ENCODE measurements around the gene CFDP1. TPM values are rescaled to one million over a fixed set of nuclear protein-coding genes. Genes with fewer than 3 reads are reported as not detected.

The CFDP1 gene
- total RNA-seq, 2 experiments from 2014 or later, result 34.2 to 38.5 TPM

DNA sequence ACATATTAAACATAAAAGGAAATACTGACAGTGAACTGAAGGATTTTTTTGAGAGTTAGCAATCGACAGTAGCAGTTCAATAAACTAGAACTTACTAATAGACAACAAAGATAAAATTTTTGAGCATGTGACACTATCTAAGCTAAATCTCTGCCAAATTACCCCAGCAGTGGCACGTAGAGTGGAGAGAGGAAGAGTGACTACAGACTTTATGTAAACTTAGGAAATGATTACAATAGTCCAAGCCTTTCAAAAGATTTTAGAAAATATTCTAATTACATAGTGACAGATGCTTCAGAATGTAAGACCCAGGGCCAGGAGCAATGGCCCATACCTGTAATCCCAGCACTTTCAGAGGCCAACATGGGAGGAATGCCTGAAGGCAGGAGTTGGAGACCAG, 52.4 kb downstream of the CFDP1 start:
- CTCF ChIA-PET, result interaction anchor here (1.3 to 1.7 kb wide), 2 partner anchors 131 to 181 kb away, joined by 3 to 4 read pairs; no protein-coding TSS in a partner anchor
- POLR2A ChIA-PET, result no interaction called here

DNA sequence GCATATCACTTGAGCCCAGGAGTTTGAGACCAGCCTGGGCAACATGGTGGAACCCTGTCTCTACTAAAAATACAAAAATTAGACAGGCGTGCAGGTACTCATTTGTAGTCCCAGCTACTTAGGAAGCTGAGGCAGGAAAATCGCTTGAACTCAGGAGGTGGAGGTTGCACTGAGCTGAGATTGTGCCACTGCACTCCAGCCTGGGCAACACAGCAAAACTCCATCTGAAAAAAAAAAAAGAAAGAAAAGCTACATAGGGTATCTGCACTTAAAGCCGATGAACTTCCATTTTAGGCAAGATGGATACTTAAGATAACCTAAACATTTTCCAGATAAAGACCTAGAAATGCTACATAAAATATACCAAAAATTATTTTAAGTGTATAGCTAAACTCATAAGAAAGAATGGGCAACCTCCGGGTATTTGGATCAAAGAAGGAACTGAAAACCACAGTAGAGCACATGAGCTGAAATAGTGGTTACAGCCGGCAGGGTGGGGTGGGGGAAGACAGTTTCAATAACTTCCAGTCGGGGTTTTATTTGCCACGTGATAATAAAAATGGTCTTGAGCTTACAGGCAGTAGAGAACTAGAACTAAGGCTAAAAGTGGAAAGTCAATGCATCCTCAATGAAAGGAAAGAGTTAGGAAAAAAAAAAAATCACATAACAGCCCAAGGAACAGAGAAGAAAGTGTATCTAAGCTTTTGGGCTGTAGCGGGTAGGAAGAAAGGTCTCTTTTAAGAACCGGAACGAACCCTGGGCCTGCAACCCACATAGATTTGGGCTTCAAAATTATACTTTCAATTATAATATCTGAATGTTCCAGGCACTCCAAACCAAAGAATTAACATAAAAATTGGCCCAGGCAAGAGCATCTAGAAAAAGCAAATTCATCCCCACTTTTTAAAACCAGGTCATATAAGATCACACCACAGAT, 53.1 kb downstream of the CFDP1 start:
- CTCF ChIA-PET, result interaction anchor here (0.7 to 1.7 kb wide), 6 partner anchors 9 to 183 kb away, joined by 3 to 5 read pairs (median 4); no protein-coding TSS in a partner anchor
- POLR2A ChIA-PET, result interaction anchor here (0.7 kb wide), 1 partner anchor 713 kb away, joined by 3 read pairs; the partner anchor contains the start of gene RFWD3

DNA sequence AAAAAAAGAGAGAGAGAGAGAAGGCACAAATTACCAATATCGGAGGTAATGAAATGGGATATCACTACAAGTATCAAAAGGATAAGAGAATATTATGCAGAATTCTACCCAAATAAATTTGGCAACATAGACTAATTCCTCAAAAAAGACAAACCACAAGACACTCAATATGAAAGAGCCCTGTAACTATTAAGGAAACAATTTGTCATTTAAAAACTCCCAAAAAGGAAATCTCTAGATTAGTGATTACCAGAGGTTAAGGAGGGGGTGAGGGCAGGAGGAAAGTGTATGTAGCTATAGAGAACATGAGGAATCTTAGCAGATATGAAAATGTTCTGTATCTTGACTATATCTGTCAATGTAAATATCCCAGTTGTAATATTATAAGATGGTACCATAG, 54.0 kb downstream of the CFDP1 start:
- POLR2A ChIA-PET, result interaction anchor here (0.6 kb wide), 2 partner anchors 87 to 713 kb away, joined by 4 to 9 read pairs; partner anchors contain the start of gene RFWD3
- CTCF ChIA-PET, result interaction anchor here (0.6 to 1.7 kb wide), 4 partner anchors 8 to 387 kb away, joined by 3 to 6 read pairs (median 4); no protein-coding TSS in a partner anchor

DNA sequence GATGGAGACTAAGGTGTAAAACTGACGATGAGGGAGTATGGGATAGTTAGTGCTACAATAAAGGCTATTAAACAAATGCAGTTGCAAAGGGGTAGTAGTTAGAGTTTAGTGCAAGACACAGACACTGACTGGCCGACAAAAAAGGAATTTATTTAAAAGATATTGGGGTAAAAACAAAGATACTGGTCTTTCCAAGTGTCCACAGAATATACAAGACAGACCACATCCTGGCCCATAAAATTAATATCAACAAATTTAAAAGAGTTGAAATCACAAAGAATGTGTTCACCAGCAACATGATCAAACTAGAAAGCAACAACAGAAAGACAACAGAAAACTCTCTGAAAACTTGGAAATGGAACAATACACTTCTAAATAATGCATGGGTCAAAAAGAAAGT, 54.7 kb downstream of the CFDP1 start:
- POLR2A ChIA-PET, result interaction anchor here (0.6 kb wide), 2 partner anchors 86 to 712 kb away, joined by 4 to 9 read pairs; partner anchors contain the start of gene RFWD3
- CTCF ChIA-PET, result interaction anchor here (0.6 to 1.7 kb wide), 2 partner anchors 145 to 386 kb away, joined by 4 to 6 read pairs; no protein-coding TSS in a partner anchor

DNA sequence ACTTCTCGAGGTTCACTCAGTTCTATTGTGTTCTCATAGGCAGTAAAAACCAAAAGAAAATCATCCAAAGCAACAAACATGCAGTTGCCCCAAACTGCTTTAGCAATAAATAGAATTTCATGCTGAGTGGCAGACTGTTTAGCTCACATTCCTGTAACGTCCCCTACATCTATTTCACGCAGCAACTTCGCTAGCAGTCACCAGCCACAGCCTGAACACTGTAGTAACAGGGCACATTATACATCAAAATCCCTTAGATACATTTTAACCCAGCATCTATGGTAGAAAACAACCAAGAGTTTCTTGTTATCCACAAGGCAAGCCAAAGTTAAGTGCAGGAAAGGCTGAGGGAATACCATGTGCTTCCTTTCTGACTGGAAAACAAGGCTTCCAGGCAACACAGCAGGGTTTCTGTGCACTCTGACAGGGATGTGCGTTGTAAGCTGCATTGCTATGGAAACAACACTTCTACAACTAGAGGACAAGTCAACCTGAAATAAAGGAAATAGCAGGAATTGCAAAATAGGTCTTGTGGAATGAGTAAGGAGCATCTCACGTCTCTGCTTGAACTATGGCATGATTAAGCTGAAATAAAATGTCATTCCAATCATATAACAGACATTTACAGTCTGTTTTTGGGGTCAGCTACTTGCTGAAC, 55.4 kb downstream of the CFDP1 start:
- ChIA-PET POLR2A (no interaction called here), CTCF (interaction anchor here (0.7 to 1.7 kb wide), 2 partner anchors 144 to 176 kb away, joined by 3 to 6 read pairs; no protein-coding TSS in a partner anchor)

DNA sequence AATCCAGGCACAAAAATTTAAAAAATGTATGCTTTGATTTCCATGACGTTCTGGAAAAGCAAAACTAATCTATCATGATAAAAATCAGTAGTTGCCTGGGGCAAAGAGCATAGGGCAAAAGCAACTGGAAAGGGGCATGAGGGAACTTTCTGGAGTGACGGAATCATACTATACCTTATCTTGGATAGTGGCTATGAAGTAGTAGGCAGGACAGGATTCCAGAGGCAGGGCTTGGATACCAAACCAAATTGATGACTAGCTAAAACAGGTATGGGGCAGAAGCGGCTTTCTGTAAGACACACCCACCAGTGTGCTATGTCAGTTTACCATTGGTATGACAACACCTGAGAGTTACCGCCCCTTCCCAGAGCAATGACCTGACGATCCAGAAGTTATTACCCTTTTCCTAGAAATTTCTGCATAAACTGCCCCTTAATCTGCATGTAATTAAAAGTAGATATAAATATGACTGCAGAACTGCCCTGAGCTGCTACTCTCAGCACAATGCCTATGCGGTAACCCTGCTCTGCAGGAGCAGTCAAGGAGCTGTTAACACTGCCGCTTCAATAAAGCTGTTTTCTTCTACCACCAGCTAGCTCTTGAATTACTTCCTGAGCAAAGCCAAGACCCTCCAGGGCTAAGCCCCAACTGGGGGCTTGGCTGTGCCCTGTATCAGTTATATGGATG, 56.7 kb downstream of the CFDP1 start:
- CTCF ChIA-PET, result interaction anchor here (0.9 kb wide), 2 partner anchors 9 to 143 kb away, joined by 3 read pairs; no protein-coding TSS in a partner anchor
- POLR2A ChIA-PET, result no interaction called here

DNA sequence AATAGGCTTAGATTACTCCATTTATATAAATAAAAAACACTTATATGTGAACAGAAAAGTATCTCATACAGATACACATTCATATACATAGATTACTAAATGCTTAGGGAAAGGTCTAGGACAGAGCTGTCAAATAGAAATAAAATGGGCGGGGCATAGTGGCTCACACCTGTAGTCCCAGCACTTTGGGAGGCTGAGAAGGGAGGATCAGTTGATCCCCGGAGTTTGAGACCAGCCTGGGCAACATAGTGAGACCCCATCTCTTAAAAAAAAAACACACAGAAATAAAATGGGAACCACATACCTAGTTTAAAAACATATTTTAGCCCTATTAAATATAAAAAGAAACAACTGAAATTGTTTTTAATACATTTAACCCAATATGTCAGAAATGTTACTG, 58.9 kb downstream of the CFDP1 start:
- CTCF ChIA-PET, result no interaction called here
- POLR2A ChIA-PET, result interaction anchor here (0.7 kb wide), 1 partner anchor 599 kb away, joined by 4 read pairs; no protein-coding TSS in a partner anchor

DNA sequence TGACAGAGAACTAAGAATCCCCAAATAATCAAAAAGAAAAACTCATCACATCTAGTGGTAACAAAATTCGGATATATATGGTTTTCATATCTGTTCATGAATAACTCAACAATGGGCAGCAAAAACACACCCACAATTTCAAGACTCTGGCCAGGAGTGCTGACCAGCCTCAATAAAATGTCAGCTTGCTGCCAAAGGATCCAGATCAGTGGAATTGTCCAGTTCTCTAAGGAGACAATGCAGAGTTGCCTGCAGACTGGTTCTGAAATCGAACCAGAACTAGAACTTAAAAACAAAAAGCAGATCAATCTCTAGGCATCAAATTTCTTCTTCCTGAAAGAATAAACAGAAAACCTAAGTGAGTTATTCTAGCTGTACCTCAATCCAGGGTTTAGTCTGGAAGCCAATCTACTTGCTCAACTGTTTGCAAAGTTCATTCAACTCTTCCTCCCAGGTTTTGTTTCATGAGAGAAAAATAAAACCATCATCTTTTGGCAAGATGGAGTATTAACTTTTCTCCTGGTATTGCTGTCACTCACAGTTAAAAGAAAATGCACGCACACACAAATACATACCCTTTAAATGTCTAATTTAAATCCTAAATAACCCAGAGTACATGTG, 61.0 kb downstream of the CFDP1 start:
- ChIA-PET POLR2A (no interaction called here), CTCF (no interaction called here)

DNA sequence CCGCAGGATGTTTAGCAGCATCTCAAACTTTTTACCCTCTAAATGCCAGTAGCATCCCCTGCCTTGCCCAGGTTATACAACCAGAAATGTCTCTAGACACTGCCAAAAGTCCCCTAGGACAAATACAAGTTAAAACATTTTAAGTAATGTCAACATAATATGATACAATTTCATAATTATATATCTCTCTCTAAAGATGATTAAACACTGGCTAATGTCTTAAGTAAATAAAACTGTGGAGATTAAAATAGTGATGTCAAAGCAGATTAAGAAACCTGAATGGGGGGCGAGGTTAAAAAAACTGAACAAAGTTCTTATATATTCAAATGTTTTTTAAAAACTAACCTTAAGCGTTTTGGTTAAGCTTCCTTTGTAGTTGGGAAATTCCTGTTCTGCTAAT, 62.1 kb downstream of the CFDP1 start:
- ChIA-PET POLR2A (no interaction called here), CTCF (interaction anchor here (1.1 kb wide), 1 partner anchor 9 kb away, joined by 3 read pairs; no protein-coding TSS in a partner anchor)

DNA sequence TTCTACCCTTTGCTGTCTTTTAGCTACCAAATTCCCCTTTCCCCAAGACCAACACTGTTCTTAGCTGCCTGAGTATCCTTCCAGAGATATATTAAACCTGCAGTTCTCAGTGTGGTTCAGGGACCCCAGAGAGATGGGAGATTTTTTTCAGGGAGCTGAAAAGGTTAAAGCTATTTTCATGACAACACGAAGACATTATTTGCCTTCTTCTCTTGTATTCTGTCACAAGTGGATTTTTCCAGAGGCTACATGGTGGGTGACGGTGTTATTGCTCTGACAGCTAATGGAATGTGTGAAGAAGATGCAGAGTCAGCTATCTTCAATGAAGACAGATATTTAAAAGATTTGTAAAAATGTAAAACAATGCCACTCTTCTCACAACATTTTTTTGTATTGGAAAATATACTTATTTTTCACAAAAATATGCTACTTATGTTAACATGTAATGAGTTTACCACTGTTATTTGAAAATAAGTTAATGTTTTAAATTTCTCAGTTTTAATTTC, 69.0 kb downstream of the CFDP1 start:
- CTCF ChIA-PET, result no interaction called here
- POLR2A ChIA-PET, result no interaction called here

DNA sequence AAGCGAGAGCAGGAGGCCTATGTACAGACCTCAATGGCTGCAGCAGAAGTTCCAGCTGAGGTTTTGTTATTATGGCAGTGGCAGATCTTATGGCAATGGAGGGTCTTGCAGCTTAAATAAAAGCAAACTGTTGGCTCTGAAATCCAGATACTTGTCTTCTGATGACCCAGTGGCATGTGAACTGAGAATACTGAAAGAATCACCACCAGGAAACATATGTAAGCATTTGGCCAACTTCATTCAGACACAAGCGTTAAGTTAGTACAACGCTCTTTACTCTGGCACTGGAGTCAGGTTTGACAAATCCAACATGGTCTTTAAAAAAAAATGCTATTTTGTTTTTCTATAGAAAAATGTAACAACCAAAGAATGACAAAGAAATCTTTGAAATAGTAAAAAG, 70.5 kb downstream of the CFDP1 start:
- ChIA-PET CTCF (no interaction called here), POLR2A (interaction anchor here (0.7 kb wide), 1 partner anchor 160 kb away, joined by 3 read pairs; no protein-coding TSS in a partner anchor)

DNA sequence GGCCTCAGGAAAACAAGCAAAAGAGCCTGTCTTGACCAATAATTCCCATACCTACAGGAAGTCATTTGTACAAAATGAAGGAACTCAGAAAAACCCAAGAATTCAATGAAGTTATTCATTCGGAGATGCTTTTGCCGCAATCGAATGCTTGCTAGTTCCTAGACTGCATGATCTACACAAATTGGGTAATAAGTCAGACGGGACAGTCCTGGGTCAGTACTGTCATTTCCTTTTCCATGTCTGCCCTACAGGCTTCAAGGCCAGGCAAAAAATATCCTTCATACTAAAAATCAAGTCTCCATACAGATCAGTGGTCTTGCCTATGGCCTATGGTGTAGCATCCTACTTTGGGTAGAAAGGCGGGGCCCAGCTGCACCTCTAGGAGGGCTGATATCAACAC, 71.4 kb downstream of the CFDP1 start:
- POLR2A ChIA-PET, result no interaction called here
- CTCF ChIA-PET, result no interaction called here

DNA sequence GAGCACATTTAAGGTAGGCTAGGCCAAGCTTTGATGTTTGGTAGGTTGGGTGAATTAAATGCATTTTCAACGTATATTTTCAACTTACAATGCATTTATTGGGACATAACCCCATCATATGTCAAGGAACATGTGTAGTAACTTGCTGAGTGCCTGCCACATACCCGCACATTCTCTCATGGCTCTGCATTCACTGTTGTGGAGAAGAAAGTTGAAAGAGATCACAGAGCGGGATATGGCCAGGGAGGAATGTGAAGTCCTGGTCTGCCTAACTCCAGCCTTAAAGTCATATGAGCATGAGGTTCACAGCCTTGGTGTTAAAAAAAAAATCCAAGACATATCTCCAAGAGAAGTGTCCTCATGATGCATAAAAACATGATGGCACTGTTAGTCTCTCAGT, 79.1 kb downstream of the CFDP1 start:
- CTCF ChIA-PET, result no interaction called here

DNA sequence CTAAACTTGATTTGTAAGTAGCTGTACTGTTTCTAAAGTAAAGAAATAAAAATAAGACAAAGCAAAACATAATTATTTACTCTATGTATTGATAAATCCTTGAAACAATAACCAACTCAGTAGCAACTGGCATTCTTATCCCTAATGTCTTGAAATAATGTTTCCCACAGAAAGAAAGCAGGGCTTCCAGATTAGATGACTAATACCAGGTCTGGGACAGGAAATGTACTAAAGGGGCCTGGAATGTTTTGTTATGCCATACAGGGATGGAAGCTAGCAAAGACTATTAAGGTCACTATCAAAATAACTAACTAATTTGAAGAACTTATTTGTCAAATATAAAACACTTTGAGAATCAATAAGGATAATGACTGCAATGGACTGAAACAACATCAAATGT, 82.1 kb downstream of the CFDP1 start:
- POLR2A ChIA-PET, result no interaction called here

More for the DNA sequence above, 79.1 kb downstream of the CFDP1 start:
- POLR2A ChIA-PET, result no interaction called here

DNA sequence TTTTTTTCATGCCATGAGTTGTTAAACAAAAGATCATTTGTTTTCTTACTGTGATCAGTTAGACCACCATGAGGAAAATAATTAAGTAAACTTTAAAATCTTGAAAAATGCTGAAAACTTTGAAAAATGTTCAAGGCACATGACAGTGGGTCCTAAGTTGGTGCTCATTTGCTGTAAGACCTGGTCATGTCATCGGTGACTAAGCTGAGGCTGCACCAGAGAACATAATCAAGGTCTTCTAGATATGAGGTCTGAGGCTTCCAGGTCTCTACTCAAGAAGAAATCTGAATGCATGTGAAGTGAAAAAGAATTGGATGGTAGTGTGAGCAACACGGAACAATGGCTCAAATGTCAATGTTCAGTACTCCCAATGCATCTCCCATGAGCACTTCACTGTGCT, 87.6 kb downstream of the CFDP1 start:
- ChIA-PET POLR2A (no interaction called here), CTCF (no interaction called here)

More for the DNA sequence above, 82.1 kb downstream of the CFDP1 start:
- CTCF ChIA-PET, result no interaction called here

DNA sequence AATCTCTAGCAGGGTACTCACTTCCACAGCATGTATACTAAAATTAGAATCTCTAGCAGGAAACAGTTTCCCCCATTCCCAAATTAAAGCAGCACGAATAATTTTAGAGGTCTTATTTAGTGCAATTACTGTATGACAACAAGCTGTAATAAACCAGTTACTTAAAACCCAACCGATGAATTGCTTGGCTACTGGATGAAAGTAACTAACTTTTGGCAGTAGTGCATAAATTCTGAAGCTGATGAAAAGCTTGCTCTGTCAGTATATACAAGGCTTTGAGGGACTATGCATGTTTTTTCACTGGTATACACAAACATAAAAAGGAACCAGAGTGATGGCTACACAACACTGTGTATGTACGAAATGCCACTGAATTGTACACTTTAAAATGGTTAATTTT, 89.4 kb downstream of the CFDP1 start:
- ChIA-PET CTCF (no interaction called here), POLR2A (no interaction called here)

DNA sequence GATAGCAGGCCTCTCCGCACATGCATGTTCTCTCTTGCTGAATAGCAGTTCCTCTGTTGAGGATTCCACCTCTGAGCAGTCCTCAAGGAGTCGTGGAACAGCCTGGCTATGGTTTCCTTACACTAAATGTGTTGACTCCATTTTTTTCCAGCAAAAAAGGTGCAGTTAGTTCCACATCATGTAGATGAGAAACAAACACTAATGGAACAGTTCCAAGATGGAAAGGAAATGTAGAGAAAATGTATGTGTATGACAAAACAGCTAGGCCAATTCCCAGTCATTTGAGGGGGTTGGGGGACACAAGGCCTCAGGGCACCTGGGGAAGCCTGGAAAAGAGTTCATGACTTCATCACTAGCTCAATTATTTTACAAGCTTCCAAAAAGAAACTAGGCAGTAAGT, 90.0 kb downstream of the CFDP1 start:
- ChIA-PET CTCF (no interaction called here), POLR2A (no interaction called here)

DNA sequence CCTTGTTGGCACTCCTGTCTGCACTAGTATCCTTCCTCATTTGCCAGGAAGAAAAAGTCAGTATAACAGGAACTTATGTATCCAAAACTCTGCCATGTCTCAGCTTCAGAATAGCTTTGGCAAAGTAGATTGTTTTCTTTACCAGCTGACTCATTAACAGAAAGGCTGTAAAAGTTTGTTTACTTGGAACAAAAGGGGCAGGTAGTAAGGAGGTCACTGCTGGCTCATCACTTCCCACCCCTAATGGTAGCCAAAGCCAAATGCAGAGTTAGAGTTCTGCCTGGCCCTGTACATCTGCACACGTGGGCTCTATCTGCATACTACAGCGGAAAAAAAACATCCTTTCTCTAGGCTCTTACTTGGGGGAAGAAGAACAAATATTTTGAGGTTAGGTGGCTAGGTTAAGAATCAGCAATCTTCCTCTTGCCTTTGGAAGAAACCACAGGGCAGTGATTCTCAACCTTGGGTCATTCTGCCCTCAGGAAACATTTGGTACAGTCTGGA, 90.9 kb downstream of the CFDP1 start:
- CTCF ChIA-PET, result no interaction called here

More for the DNA sequence above, 90.9 kb downstream of the CFDP1 start:
- POLR2A ChIA-PET, result no interaction called here
